ENCODE measurements around the gene OSMR. TPM values are rescaled to one million over a fixed set of nuclear protein-coding genes. Genes with fewer than 3 reads are reported as not detected.
A peak's percentile ranks its signal among the peaks of the same experiment; 100 is the strongest.

Gene OSMR
- total RNA-seq, 1 experiment from 2014 or later = 1.6 TPM

- Histone ChIP-seq H3K27ac (ENCODE audit: insufficient read length, low read depth, low read length) (no peak overlapping the region), H2BK5ac (ENCODE audit: insufficient read length, low read length) (no peak overlapping the region), H4K8ac (replicated peaks; ENCODE audit: insufficient read length, low read depth, low read length) (no peak overlapping the region), H3K27me3 (ENCODE audit: insufficient read depth, low read length) (peaks cover 4% of the 10 kb centered on the region; the same call in 1 of the 2 replicates), H2BK15ac (ENCODE audit: low read depth, low read length) (no peak overlapping the region), H3K14ac (ENCODE audit: insufficient read depth, low read length) (no peak overlapping the region), H2AFZ (ENCODE audit: low read length) (no peak overlapping the region), H3K23me2 (ENCODE audit: insufficient read length, low read depth, low read length, poor library complexity, severe bottlenecking) (peaks cover 15% of the 10 kb centered on the region), H2BK120ac (ENCODE audit: low read depth, low read length, poor library complexity, severe bottlenecking) (no peak overlapping the region), H2AK5ac (ENCODE audit: insufficient read length, low read length) (no peak overlapping the region), H4K91ac (ENCODE audit: insufficient read length, low read depth, low read length) (no peak overlapping the region), H3K56ac (ENCODE audit: insufficient read length, low read depth, low read length) (no peak overlapping the region), H3K18ac (ENCODE audit: insufficient read length, low read depth, low read length) (no peak overlapping the region), H3K79me1 (ENCODE audit: insufficient read depth, low read depth, low read length, poor library complexity, severe bottlenecking) (no peaks in the 10 kb centered on the region), H3K4me1 (ENCODE audit: insufficient read depth, low read length) (no peaks in the 10 kb centered on the region), H3K4ac (ENCODE audit: low read depth, low read length) (no peak overlapping the region), H3K9ac (ENCODE audit: extremely low read depth, insufficient read length, low read length) (no peak overlapping the region), H3K23ac (ENCODE audit: insufficient read length, low read depth, low read length) (no peak overlapping the region), H4K5ac (ENCODE audit: insufficient read length, low read depth, low read length) (no peak overlapping the region), H4K20me1 (ENCODE audit: control insufficient read depth, insufficient read depth, insufficient read length) (no peaks in the 10 kb centered on the region), H2BK20ac (ENCODE audit: low read depth, low read length, poor library complexity, severe bottlenecking) (no peak overlapping the region), H2BK12ac (ENCODE audit: insufficient read length, low read depth, low read length) (no peak overlapping the region), H3T11ph (ENCODE audit: low read length) (no peak overlapping the region), H3K4me2 (ENCODE audit: insufficient read depth, insufficient read length, low read length) (no peak overlapping the region), H3K79me2 (ENCODE audit: insufficient read depth, low read length) (no peaks in the 10 kb centered on the region), H3K9me3 (ENCODE audit: control insufficient read depth, low read depth, low read length) (no peaks in the 10 kb centered on the region)
- H3K27ac Mint-ChIP-seq = no peak overlapping the region
- H3K9me3 Mint-ChIP-seq = peaks cover 8 to 11% of the 10 kb centered on the region in 2 experiments
- TF ChIP-seq, protein P1, sequence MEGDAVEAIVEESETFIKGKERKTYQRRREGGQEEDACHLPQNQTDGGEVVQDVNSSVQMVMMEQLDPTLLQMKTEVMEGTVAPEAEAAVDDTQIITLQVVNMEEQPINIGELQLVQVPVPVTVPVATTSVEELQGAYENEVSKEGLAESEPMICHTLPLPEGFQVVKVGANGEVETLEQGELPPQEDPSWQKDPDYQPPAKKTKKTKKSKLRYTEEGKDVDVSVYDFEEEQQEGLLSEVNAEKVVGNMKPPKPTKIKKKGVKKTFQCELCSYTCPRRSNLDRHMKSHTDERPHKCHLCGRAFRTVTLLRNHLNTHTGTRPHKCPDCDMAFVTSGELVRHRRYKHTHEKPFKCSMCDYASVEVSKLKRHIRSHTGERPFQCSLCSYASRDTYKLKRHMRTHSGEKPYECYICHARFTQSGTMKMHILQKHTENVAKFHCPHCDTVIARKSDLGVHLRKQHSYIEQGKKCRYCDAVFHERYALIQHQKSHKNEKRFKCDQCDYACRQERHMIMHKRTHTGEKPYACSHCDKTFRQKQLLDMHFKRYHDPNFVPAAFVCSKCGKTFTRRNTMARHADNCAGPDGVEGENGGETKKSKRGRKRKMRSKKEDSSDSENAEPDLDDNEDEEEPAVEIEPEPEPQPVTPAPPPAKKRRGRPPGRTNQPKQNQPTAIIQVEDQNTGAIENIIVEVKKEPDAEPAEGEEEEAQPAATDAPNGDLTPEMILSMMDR (conservative IDR thresholded peaks at IDR 0.05) = no peak
- peak overlapping the region in 1 of 2 experiments; percentile 36; a peak in 1 of 5 replicates for H3K4me3 Mint-ChIP-seq
- H3K4me1 Mint-ChIP-seq = peaks cover 6 to 13% of the 10 kb centered on the region in 2 experiments; a peak in 3 of 4 replicates
- peaks cover 0 to 8% (median 0%) of the 10 kb centered on the region in 3 experiments; a peak in 4 of 7 replicates for H3K36me3 Mint-ChIP-seq (ENCODE audit: insufficient read depth in 1 of 3, low read depth in 3 of 3)
- H3K27me3 Mint-ChIP-seq (ENCODE audit: low read depth) = peaks cover 45% of the 10 kb centered on the region
- DNase-seq = no peak
- no CpG with 5 or more reads among the region's 9 CpGs for WGBS (ENCODE audit: extremely low coverage, insufficient read length, low lambda C conversion rate)
These were observed 1.9 kb downstream of the OSMR start for GRCh38 chr5:38847559-38848347.

All from H9 (cell line).